Parathyroid adenoma (tissue), 2 donors: ENCODE results near the gene GGT6.

Source experiments
- H2AFZ ChIP-seq: fragments of 300-600 bp; sonication (generic); one replicate; pipeline ENCODE4 v1.7.0; 2017; ENCODE audit warnings: antibody characterized with exemption, mild to moderate bottlenecking
- H3K27ac ChIP-seq: fragments of 300-600 bp; sonication (generic); one replicate; pipeline ENCODE4 v1.7.0; 2017
- H3K27me3 ChIP-seq: fragments of 300-600 bp; sonication (generic); one replicate; pipeline ENCODE4 v1.7.0; 2017; ENCODE audit warnings: low read length; ENCODE audit not compliant: control insufficient read depth, insufficient read depth
- H3K36me3 ChIP-seq: fragments of 300-600 bp; sonication (generic); one replicate; pipeline ENCODE4 v1.7.0; 2017; ENCODE audit warnings: low read length; ENCODE audit not compliant: control insufficient read depth, insufficient read depth
- H3K4me1 ChIP-seq: fragments of 300-600 bp; sonication (generic); one replicate; pipeline ENCODE4 v1.7.0; 2017; ENCODE audit warnings: control low read depth
- H3K4me2 ChIP-seq: fragments of 300-600 bp; sonication (generic); one replicate; pipeline ENCODE4 v1.7.0; 2017; ENCODE audit warnings: low read length
- H3K4me3 ChIP-seq: fragments of 300-600 bp; sonication (generic); one replicate; pipeline ENCODE4 v1.7.0; 2017; ENCODE audit warnings: low read depth, low read length
- H3K79me2 ChIP-seq: fragments of 300-600 bp; sonication (generic); one replicate; pipeline ENCODE4 v1.7.0; 2017; ENCODE audit warnings: control low read depth
- H3K9ac ChIP-seq: fragments of 300-600 bp; sonication (generic); one replicate; pipeline ENCODE4 v1.7.0; 2017; ENCODE audit warnings: mild to moderate bottlenecking
- H3K9me3 ChIP-seq: fragments of 300-600 bp; sonication (generic); one replicate; pipeline ENCODE4 v1.7.0; 2017; ENCODE audit warnings: low read length; ENCODE audit not compliant: control insufficient read depth
- TF ChIP-seq, protein P1 (sequence below): fragments of 300-600 bp; sonication (generic); IDR thresholded peaks from one replicate; pipeline ENCODE4 v1.7.0; 2017; ENCODE audit warnings: antibody characterized with exemption, mild to moderate bottlenecking
- donor health status: primary hyperparathyroidism.

Gene GGT6

DNA sequence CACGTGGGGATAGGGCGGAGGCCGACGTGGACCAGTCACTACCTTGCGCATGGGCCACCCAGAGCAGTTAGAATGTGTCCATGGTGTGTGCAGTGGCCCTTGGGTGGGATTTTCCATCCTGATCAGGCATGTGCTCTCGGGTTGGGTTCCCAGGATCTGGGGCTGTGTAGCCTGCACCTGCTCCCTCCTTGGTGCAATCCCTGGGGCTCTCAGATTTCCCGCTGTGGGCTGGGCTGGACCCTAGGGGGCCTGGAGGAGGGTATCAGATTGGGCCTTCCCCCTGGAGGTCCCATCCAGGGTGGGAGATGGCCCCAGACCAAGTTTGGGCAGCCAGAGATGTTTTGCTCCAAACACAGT lies 25.2 kb upstream of the GGT6 start:
- H3K27ac ChIP-seq: no peak overlapping the region
- no peak overlapping the region for H2AFZ ChIP-seq
- H3K4me3 ChIP-seq: no peak overlapping the region
- peak overlapping the region; percentile 81 for H3K4me2 ChIP-seq
- TF ChIP-seq, protein P1, sequence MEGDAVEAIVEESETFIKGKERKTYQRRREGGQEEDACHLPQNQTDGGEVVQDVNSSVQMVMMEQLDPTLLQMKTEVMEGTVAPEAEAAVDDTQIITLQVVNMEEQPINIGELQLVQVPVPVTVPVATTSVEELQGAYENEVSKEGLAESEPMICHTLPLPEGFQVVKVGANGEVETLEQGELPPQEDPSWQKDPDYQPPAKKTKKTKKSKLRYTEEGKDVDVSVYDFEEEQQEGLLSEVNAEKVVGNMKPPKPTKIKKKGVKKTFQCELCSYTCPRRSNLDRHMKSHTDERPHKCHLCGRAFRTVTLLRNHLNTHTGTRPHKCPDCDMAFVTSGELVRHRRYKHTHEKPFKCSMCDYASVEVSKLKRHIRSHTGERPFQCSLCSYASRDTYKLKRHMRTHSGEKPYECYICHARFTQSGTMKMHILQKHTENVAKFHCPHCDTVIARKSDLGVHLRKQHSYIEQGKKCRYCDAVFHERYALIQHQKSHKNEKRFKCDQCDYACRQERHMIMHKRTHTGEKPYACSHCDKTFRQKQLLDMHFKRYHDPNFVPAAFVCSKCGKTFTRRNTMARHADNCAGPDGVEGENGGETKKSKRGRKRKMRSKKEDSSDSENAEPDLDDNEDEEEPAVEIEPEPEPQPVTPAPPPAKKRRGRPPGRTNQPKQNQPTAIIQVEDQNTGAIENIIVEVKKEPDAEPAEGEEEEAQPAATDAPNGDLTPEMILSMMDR: no peak
- H3K9me3 ChIP-seq: no peaks in the 10 kb centered on the region
- H3K36me3 ChIP-seq: no peaks in the 10 kb centered on the region
- H3K79me2 ChIP-seq: no peaks in the 10 kb centered on the region
- no peaks in the 10 kb centered on the region for H3K27me3 ChIP-seq
- H3K4me1 ChIP-seq: no peaks in the 10 kb centered on the region
- no peak overlapping the region for H3K9ac ChIP-seq

DNA sequence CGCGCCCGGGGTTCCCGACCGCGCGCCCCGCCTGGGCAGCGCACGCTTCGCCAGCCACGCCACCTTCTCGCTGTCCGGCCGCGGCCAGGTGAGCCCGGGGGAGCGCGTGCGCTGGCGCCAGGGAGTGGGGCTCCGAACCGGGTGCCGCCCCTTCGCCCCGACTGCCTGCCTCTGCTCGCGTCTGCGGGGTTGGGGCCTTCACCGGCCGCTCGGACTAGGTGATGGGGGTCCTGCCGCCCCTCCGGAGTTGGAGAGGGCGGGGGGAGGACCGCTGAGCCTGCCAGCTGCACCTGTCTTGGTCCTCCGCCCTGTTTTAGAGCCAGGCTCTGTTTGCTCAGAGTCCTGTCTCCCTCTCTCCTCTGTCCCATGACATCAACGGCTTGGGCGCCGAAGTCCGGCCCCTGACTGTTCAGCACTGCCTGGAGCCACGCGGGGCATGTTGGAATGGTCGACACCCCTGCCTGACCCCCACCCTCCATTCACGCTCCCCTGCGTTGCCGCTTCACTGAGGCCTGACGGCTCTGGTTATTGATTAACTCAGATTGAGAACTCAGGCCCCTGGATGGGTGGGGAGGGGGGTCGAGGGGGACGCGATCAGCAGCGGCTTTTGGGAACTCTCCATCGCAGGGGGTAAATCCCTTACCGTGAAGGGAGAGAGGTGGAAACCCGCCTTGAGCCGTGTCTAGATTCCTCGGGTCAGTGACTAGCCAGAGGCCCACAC lies 24.7 kb upstream of the GGT6 start:
- Histone ChIP-seq H3K36me3 (no peaks in the 10 kb centered on the region), H2AFZ (no peak overlapping the region), H3K9ac (no peak overlapping the region), H3K4me2 (peak overlapping the region; percentile 81), H3K27me3 (no peaks in the 10 kb centered on the region), H3K79me2 (no peaks in the 10 kb centered on the region), H3K4me3 (peak overlapping the region; percentile 37), H3K4me1 (no peaks in the 10 kb centered on the region), H3K27ac (no peak overlapping the region), H3K9me3 (no peaks in the 10 kb centered on the region)
- TF ChIP-seq, protein P1: no peak

DNA sequence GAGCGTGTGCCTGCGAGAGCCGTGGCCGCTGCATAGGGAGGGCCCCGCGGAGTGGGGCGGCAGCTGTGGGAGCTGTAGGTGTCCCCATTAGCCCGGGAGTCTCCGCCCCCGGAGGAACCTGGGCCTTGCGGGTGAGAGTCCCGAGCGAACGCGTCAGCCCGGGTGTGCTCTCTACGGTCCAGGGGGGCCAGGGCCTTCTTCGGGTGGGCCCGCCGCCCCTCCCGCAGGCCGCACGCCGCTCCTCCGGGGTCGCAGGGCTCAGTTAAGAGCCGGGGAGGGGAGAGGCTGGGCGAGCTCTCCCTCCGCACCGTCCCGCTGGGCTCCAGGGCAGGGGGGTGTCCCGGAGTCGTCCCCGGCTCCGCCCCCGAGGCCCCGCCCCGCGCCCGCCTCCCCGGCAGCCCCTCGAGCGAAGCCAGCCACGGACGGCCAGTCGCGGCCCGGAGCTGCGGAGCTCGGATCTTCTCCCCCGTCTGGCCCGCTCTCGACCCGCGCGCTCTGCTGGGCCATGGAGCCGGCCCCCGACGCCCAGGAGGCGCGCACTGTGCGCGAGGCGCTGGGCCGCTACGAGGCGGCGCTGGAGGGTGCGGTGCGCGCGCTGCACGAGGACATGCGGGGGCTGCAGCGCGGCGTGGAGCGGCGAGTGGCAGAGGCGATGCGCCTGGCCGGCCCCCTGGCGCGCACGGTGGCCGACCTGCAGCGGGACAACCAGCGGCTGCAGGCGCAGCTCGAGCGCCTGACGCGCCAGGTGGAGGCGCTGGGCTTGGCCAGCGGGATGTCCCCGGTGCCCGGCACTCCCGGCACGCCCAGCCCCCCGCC lies 23.9 kb upstream of the GGT6 start, which contains the start of gene SMTNL2:
SMTNL2 (plus strand) TSS at position 429 of the 816 bp plus-strand sequence; CDS start at position 506, 77 bp downstream.
- Histone ChIP-seq H3K27me3 (no peaks in the 10 kb centered on the region), H3K9ac (peak within 1 kb of the TSS; percentile 11), H3K4me3 (peak within 1 kb of the TSS; percentile 58), H3K36me3 (no peaks in the 10 kb centered on the region), H2AFZ (peak within 1 kb of the TSS; percentile 96), H3K79me2 (no peaks in the 10 kb centered on the region), H3K4me2 (peak within 1 kb of the TSS; percentile 81), H3K4me1 (no peaks in the 10 kb centered on the region), H3K9me3 (no peaks in the 10 kb centered on the region), H3K27ac (no peak within 1 kb of the TSS)
- TF ChIP-seq, protein P1: no peak

DNA sequence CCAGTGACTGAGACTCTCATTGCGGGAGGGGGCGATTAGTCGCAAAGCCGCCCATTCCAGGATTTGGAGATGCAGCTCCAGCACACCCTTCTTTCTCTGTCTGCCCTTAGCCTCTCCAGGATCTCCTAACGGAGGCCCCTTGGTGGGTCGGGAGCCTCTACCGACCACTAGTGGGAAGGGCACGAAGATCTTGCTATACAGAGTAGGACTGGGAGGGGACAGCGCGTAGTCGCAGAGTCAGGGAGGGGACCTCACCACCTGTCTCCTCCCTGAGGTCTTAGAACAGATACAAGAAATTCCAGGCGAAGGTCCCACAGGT lies 23.4 kb upstream of the GGT6 start:
- Histone ChIP-seq H3K9ac (no peak overlapping the region), H3K9me3 (no peaks in the 10 kb centered on the region), H3K27me3 (no peaks in the 10 kb centered on the region), H3K4me3 (peak overlapping the region; percentile 58), H2AFZ (peak overlapping the region; percentile 96), H3K79me2 (no peaks in the 10 kb centered on the region), H3K4me2 (peak overlapping the region; percentile 81), H3K4me1 (no peaks in the 10 kb centered on the region), H3K27ac (no peak overlapping the region), H3K36me3 (no peaks in the 10 kb centered on the region)
- TF ChIP-seq, protein P1: peak; percentile 26
